ENCODE measurements around the gene MIER1. TPM values are rescaled to one million over a fixed set of nuclear protein-coding genes. Genes with fewer than 3 reads are reported as not detected.

Gene MIER1
- total and polyA plus RNA-seq, 7 donors, result 6.4 to 18.9 (median 13.1) TPM

- intact Hi-C loops (cut with DNase I), result loop anchor here in 1 of 2 donors (10.0 kb wide), 1 partner anchor 116 kb away; the partner anchor contains the start of gene SLC35D1
- TF ChIP-seq, protein P1, sequence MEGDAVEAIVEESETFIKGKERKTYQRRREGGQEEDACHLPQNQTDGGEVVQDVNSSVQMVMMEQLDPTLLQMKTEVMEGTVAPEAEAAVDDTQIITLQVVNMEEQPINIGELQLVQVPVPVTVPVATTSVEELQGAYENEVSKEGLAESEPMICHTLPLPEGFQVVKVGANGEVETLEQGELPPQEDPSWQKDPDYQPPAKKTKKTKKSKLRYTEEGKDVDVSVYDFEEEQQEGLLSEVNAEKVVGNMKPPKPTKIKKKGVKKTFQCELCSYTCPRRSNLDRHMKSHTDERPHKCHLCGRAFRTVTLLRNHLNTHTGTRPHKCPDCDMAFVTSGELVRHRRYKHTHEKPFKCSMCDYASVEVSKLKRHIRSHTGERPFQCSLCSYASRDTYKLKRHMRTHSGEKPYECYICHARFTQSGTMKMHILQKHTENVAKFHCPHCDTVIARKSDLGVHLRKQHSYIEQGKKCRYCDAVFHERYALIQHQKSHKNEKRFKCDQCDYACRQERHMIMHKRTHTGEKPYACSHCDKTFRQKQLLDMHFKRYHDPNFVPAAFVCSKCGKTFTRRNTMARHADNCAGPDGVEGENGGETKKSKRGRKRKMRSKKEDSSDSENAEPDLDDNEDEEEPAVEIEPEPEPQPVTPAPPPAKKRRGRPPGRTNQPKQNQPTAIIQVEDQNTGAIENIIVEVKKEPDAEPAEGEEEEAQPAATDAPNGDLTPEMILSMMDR (IDR thresholded peaks at IDR 0.05), result no peak
- Histone ChIP-seq H3K4me1 (peaks cover 40% of the 10 kb centered on the region), H3K4me3 (no peak overlapping the region), H3K27me3 (ENCODE audit: insufficient read depth in 3 of 3, low read length in 2 of 3) (no peaks in the 10 kb centered on the region), H3K27ac (no peak overlapping the region), H3K36me3 (ENCODE audit: insufficient read depth in 1 of 2, low read depth in 1 of 2) (peaks cover 0 to 6% of the 10 kb centered on the region in 2 donors), H3K9me3 (no peaks in the 10 kb centered on the region)
- ATAC-seq (no peak), DNase-seq (no peak)
Observed at GRCh38 chr1:66938613-66939012, 13.8 kb downstream of the MIER1 start.

- TF ChIP-seq, protein P1 (IDR thresholded peaks at IDR 0.05), result no peak
- Histone ChIP-seq H3K36me3 (ENCODE audit: insufficient read depth in 1 of 2, low read depth in 1 of 2) (peaks cover 0 to 13% of the 10 kb centered on the region in 2 donors), H3K27me3 (ENCODE audit: insufficient read depth in 3 of 3, low read length in 2 of 3) (no peaks in the 10 kb centered on the region), H3K27ac (no peak overlapping the region), H3K4me3 (no peak overlapping the region), H3K4me1 (peaks cover 16% of the 10 kb centered on the region), H3K9me3 (no peaks in the 10 kb centered on the region)
- WGBS, 3 donors, result 86 to 91% (median 91%) methylated on average over 1 of the region's 1 CpG
- DNase-seq (no peak), ATAC-seq (no peak)
- intact Hi-C loops (cut with DNase I), result no loop called here
Observed at GRCh38 chr1:66940981-66941380, 16.2 kb downstream of the MIER1 start.

GRCh38 chr1:66943361-66943969 is 18.7 kb downstream of the MIER1 start:
- H3K27ac ChIP-seq, result no peak overlapping the region
- no peaks in the 10 kb centered on the region for H3K27me3 ChIP-seq (ENCODE audit: insufficient read depth in 3 of 3, low read length in 2 of 3)
- peaks cover 4% of the 10 kb centered on the region for H3K4me1 ChIP-seq
- WGBS, 3 donors, result 73 to 81% (median 76%) methylated on average over 5 of the region's 5 CpGs
- peaks cover 0 to 38% of the 10 kb centered on the region in 2 donors for H3K36me3 ChIP-seq (ENCODE audit: insufficient read depth in 1 of 2, low read depth in 1 of 2)
- intact Hi-C loops (cut with DNase I), result no loop called here
- TF ChIP-seq, protein P1 (IDR thresholded peaks at IDR 0.05), result no peak
- ATAC-seq, result no peak
- DNase-seq, result no peak
- H3K9me3 ChIP-seq, result no peaks in the 10 kb centered on the region
- no peak overlapping the region for H3K4me3 ChIP-seq

DNA sequence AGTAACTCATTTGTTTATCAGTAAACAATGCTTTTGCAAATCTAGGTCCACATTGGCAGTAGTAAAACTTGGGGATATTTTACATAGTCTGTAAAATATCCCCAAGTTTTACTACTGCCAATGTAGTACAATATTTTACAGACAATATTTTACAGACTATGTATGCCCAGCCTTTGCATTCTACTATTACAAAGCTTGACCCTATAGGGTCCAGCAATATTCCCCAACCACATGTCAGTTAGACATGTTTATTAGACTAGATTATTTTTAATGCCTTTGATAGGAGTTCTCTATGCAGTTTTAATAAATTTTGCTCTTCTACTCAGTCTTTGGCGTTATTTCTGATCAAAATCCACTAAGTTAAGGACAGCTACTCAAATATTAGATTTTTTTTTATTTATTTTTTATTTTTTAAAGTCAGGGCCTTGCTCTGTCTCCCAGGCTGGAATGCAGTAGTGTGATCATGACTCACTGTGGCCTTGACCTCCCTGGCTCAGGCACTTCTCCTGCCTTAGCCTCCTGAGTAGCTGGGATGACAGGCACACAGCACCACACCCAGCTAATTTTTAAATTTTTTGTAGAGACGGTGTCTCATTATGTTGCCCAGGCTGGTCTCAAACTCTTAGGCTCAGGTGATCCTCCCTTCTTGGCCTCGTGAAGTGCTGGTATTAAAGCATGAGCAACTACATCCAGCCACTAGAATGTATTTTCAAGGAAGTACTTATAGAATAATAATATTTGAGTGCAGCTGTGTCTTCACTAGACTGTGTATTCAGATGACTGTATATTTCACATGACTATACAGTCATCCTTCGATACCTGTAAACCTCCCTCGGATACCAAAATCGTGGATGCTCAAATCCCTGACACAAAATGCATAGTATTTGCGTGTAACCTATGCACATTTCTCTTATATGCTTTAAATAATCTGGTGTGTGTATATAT is 19.8 kb downstream of the MIER1 start:
- Histone ChIP-seq H3K36me3 (ENCODE audit: insufficient read depth in 1 of 2, low read depth in 1 of 2) (peaks cover 0 to 49% of the 10 kb centered on the region in 2 donors), H3K9me3 (no peaks in the 10 kb centered on the region), H3K4me1 (no peaks in the 10 kb centered on the region), H3K27ac (peak overlapping the region; percentile 55), H3K27me3 (ENCODE audit: insufficient read depth in 3 of 3, low read length in 2 of 3) (no peaks in the 10 kb centered on the region), H3K4me3 (no peak overlapping the region)
- intact Hi-C loops (cut with DNase I), result no loop called here
- ATAC-seq, result peak; percentile 81 to 89 (median 83)
- 93 to 96% (median 93%) methylated on average over 7 of the region's 7 CpGs for WGBS, 3 donors
- peak in 1 of 2 donors; percentile 58 for DNase-seq
- TF ChIP-seq, protein P1 (IDR thresholded peaks at IDR 0.05), result no peak
